Left kidney (tissue), 8 donors: ENCODE data around the gene ACAD8. TPM values are rescaled to one million over a fixed set of nuclear protein-coding genes. Genes with fewer than 3 reads are reported as not detected.

Experiments
- DNase-seq: peaks from one replicate; pipeline ENCODE4 v3.0.0-alpha.2; 2013
- long read RNA-seq, 8 donors: transcript quantifications; one replicate each; lab custom pipeline, GENCODE V29; 2026
- polyA plus RNA-seq: library from polyadenylated mRNA; unstranded; fragments of 120-200 nt; gene quantifications from one replicate; pipeline ENCODE4 v1.2.1, GENCODE V29; 2013; ENCODE audit not compliant: insufficient read length

ACAD8 gene
- 58.4 TPM for polyA plus RNA-seq
- long read RNA-seq, donor 1, transcript ACAD8-201 (11 exons, 2,249 nt), result major isoform, 5 of 5 reads
- long read RNA-seq, donor 1, partial matches to known transcripts, result 0 of 5 reads
- long read RNA-seq, donor 1, other reads (novel, unspliced or antisense), result 0 of 5 reads
- long read RNA-seq, donor 2, transcript ACAD8-201 (11 exons, 2,249 nt), result major isoform, 8 of 9 reads
- long read RNA-seq, donor 2, partial matches to known transcripts, result 0 of 9 reads
- long read RNA-seq, donor 2, other reads (novel, unspliced or antisense), result 0 of 9 reads
- long read RNA-seq, donor 3, partial matches to known transcripts, result 0 of 4 reads
- long read RNA-seq, donor 3, other reads (novel, unspliced or antisense), result 0 of 4 reads
- long read RNA-seq, donor 4, result 0 reads
- long read RNA-seq, donor 5, transcript ACAD8-201 (11 exons, 2,249 nt), result major isoform, 16 of 18 reads
- long read RNA-seq, donor 5, partial matches to known transcripts, result 0 of 18 reads
- long read RNA-seq, donor 5, other reads (novel, unspliced or antisense), result 0 of 18 reads
- long read RNA-seq, donor 6, transcript ACAD8-201 (11 exons, 2,249 nt), result major isoform, 6 of 7 reads
- long read RNA-seq, donor 6, partial matches to known transcripts, result 0 of 7 reads
- long read RNA-seq, donor 6, other reads (novel, unspliced or antisense), result 0 of 7 reads
- long read RNA-seq, donor 7, transcript ACAD8-201 (11 exons, 2,249 nt), result major isoform, 10 of 12 reads
- long read RNA-seq, donor 7, partial matches to known transcripts, result 0 of 12 reads
- long read RNA-seq, donor 7, other reads (novel, unspliced or antisense), result 0 of 12 reads
- long read RNA-seq, donor 8, partial matches to known transcripts, result 0 of 3 reads
- long read RNA-seq, donor 8, other reads (novel, unspliced or antisense), result 0 of 3 reads

GRCh38 chr11:134253188-134253993 lies at the start of gene ACAD8, which contains the start of gene THYN1:
Gene ACAD8, plus strand, starts transcription at chr11:134253568. Its CDS starts 33 bp downstream, at chr11:134253601.
Gene THYN1, minus strand, starts transcription at chr11:134253352. Its CDS starts 470 bp downstream, at chr11:134252882.
- peak; percentile 96 for DNase-seq

DNA sequence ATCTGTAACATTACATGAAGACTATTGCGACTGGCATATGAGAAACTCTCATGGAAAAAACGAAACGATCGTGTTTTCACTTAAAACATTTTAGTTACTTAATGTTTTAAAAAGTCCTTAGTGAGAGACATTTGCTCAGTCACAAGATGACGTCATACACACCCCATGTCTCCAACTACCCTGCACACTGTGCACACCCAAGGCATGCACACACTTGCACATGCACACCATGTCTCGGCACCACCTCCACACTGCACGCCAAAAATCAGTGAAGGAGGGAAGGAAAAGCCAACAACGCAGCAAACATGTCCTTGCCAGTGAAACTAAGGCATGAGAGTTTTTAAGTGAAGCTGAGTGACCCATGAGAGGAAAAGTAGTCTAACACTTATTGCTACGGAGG lies 47.6 kb upstream of the ACAD8 start:
- DNase-seq, result no peak

DNA sequence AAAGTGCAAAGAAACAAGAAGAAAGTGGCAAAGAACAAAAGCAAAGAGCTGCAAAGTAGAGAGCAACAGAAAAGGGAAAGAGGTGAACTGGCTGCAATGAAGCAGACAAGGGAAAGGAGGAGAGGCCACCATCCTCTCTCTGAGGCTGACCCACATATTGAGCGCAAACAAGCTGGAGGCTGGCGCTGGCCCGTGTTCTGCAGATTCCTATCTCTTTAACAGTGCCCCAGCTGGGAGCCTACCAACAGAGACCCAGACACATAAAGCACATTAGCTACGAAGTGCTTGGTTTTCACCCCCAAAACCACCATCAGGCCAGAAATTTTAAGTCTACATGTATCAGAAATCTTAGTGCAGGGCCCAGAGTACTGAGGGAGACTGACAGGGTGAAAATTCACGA lies 47.2 kb upstream of the ACAD8 start:
- DNase-seq, result no peak

GRCh38 chr11:134207538-134208239 lies 45.7 kb upstream of the ACAD8 start:
- DNase-seq, result no peak

DNA sequence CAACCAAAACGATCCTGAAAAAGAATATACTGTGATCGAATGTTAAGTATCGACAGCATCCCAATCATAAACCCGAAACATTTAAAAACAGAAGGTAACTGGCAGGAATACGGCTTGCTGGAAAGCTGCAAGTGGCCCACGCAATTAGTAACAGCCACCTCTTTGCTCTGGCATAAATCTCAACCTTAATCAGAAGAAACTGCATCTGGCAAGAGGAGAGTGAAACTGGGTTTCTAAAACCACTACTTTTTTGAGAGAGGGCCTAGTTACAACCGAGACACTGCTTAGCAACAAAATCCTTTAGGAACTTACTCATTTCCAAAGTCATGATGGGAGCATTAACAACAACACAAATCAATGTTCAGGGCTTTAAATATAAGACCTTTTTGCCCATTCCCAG lies 37.5 kb upstream of the ACAD8 start:
- no peak for DNase-seq

DNA sequence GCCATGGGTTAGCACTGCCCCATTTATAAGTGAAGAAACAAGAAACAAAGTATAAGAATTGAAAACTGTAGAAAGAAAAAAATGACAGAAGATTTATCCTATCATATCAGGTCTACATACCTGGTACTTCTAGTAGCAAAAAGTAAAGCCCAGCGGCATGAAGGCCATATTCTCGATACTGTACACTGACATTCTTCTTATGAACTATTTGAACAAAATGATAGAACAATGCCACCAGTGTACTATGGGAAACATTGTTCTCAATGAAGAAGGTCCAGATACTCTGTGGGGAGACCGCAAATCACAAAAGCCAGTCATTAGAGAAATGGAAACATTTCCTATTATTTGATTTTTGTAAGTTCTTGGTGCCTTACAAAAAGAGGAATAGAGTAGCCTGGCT lies 36.6 kb upstream of the ACAD8 start:
- DNase-seq, result no peak

- no peak for DNase-seq
Measured at GRCh38 chr11:134223121-134223520, 30.2 kb upstream of the ACAD8 start.

DNA sequence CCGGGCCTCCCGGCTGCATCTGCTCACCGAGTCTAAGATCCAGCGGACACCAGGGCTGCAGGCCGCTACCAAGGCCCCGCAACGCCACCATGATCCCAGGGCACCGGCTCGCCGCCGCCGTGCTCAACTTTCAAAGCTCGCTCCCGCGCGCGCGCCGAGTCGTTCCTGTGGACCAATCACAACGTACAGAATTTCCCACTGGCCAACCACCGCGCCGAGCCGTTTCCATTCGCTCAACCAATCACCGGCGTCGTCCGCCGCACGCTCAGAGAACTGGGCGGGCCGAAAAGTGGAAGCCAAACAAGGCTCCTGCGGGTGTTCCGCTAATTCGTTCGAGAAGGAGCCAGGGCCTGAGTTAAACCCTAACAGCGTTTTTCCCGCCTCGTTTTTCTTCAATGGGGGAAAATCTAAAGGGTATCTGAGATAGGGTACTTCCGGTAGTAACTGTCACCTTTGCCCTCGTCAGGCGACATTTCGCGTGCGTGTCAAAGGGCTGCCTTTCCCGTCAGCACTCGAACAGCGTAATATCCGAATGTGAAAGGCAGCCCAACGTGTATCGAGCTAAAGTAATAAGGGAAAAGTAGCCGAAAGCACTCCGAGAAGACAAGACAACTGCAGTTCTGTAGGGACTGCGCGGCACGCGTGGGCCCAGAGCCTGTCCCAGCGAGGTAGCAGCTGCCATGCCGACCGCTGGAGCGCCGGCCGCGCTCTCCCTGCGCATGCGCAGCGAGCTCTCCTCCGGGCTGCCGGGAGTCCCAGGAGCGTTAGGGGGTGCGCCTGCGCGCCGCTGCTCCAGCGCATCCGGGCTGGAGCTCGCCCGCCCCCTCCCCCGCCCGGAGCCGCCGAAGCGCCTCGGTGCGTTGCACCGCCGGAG lies 29.3 kb upstream of the ACAD8 start, which contains the start of the genes NCAPD3 and VPS26B:
Gene NCAPD3, minus strand, starts transcription at position 132 of the 874 bp plus-strand sequence. Its CDS starts 41 bp downstream, at position 91.
Gene VPS26B, plus strand, starts transcription at position 836 of the 874 bp plus-strand sequence. CDS start 452 bp downstream, outside the sequence.
- DNase-seq, result peak; percentile 97

DNA sequence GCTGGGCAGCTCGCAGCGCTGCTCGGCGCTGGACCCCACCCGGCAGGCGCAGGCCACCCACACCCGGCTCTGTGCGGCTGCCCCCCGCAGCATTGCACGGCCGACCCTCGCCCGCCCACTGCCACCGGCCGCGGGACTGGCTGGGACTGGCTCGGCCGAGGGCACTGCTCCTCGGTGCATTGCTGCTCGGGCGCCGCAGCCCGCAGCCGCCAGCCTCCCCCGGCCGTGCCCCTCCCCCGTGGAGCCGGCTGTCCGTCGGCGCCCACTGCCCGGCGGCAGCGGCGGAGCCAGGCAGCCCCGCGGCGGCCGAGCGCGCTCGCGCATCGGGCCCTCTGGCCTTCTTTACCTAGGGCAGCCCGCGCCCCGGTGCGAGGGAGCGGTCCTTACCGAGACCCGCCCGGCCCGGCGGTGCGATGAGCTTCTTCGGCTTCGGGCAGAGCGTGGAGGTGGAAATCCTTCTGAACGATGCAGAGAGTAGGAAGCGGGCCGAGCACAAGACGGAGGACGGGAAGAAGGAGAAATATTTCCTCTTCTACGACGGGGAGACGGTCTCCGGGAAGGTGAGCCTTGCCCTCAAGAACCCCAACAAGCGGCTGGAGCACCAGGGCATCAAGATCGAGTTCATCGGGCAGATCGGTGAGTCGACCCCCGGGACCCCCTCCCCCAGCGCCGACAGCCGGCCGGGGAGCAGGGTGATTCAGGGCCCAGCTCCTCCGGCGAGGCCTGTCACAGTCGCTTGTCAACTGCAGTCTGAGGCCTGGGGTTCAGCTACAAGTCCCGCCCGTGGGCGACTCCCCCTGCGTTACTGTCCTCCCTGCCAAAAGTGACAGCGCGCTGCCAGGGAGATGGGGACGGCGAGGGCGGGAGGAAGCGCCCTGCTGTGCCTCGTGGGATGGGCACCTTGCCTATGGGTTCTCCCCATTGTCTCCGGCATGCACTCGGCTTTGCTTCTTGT lies 28.4 kb upstream of the ACAD8 start:
- DNase-seq, result no peak

GRCh38 chr11:134226806-134227325 lies 26.5 kb upstream of the ACAD8 start:
- no peak for DNase-seq

GRCh38 chr11:134228625-134229024 lies 24.7 kb upstream of the ACAD8 start:
- DNase-seq, result no peak

- no peak for DNase-seq
Measured at GRCh38 chr11:134229126-134229790, 24.1 kb upstream of the ACAD8 start.

DNA sequence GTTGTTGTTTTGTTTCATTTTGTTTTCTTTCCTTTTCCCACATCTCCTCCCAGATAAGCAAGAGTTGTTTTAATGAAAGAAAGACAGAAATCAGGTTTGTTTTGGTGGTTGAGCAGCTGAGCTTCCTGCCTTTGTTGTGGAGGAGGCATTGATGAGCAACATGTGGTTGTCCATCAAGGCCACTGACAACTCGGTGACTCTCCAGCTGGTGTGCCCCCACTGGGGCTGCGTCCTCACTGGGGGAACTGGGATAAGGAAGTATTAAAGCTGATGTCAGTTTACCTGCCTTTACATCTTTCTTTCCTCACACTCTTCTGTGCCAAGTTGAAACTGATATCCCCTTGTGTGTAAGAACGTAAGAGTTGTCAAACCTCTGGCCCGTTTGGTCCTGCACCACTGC lies 23.0 kb upstream of the ACAD8 start:
- no peak for DNase-seq

GRCh38 chr11:134231958-134232659 lies 21.3 kb upstream of the ACAD8 start:
- no peak for DNase-seq

GRCh38 chr11:134233729-134234179 lies 19.6 kb upstream of the ACAD8 start:
- no peak for DNase-seq

DNA sequence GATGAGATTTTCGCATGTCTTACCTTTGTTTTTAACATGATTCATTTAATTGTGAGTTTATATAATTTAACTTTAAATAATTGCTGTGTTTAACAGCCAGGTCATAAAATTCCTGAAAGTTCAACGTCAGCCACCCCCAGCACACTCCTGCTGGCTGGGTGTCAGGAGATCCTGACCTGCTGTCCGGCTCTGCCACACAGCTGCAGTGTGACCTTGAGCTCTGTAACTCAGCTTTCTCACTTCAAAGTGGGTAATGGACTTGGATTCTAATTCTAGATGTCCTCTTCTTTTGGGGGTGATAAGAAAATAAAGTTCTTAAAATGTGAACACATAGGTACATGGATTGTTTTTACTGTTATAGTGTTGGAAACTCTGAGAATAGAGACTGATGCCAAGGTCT lies 18.0 kb upstream of the ACAD8 start:
- DNase-seq, result no peak

DNA sequence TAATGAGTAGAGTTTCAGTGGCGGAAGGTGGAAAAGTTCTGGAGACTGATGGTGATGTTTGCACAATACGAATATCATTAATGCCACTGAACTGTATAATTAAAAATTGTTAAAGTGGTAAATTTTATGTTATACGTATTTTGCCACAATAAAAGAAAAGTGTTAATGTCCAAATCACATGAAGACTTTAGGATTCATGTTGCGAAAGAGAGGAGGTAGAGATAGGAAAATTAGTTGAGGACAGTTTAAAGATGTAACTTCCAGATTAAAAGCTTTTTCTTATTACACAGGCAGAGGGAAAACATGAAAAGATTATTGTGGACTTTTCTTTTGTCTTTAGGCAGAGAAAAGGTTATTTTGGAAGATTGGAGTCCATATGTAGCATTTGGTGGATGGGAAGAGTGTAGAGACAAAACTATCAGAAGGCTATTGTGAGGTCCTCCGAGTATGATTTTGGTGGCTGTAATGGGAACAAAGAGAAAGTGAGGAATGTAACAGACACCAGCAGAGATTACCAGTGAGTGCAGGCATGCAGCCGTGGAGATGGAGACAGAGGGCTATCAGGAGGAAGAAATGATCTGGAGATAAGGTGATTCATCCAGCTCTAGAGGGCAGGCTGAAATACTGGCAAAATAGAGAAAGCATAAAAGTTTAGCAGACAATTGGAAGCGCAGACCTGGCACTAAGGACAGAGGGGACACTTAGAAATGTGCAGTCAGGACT lies 16.4 kb upstream of the ACAD8 start:
- DNase-seq, result no peak
